HG03571 (cell line): Measurements from ENCODE around the gene GMPR.

Experiments used
- ATAC-seq: cut with Tn5 transposase; IDR thresholded peaks from one replicate; pipeline ENCODE4 v1.9.1; 2021; ENCODE audit not compliant: unreplicated experiment

GMPR gene

DNA sequence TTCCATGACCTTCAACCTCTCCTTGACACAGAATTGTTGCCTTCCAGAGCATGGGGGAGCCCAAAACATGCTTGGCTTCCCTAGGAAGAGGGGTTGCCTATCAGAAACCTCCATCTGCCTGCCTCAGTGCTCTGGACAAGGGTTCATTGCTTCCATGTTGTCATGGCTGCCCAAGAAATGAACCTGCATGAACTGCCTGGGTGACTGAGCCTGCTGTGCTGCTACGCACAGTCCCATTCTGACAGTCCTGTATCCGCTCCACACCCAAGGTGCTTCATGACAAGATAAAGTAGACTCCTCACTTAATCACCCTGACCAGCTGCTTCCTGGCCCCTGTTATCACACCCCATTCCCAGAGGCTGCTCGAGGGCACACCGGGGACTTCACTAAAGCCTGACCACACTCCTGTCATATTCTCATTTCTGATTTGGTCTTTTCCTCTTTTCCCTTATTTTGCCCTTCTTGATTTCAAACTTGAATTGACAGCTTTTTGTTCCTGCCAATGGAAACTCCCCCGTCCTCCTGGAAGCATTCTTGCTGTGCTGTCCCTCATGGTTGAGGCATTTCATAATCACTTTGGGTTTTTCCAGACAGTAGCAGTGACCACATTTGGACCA is 31.9 kb downstream of the GMPR start:
- ATAC-seq, result no peak

DNA sequence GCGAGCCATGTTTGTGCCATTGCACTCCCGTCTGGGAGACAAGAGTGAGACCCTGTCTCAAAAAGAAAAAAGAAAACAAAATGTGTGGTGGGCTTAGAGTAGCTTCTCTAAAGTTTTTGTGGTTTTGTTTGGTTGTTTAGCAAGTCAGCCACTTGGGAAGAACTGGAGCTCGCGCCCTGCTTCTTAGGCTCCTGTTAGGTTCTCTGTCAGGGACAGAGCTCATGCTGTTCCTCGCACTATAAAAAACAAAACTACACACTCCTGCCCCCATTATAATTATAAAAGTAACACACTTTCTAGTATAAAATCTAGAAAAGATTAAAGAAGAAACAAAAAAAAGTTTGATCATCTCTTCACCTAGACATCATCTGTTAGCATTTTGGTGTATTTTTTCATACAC is 33.0 kb downstream of the GMPR start:
- no peak for ATAC-seq

DNA sequence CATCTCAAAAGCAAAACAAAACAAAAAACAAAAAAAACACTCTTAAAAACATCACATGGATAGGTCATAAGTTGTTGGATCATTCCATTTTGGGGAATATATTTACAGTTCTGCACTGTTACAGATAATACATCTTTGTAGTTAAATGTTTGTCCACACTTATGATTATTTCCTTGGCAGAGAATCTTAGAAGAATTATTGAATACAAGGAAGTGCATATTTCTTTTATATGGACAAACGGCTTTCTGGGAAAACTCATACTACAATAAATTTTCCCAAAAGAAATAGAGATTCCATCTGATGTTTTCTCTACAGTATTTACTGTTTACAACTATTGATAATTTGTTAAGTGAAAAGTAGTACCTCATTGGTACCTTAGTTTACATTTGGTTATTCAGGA is 33.8 kb downstream of the GMPR start:
- no peak for ATAC-seq

DNA sequence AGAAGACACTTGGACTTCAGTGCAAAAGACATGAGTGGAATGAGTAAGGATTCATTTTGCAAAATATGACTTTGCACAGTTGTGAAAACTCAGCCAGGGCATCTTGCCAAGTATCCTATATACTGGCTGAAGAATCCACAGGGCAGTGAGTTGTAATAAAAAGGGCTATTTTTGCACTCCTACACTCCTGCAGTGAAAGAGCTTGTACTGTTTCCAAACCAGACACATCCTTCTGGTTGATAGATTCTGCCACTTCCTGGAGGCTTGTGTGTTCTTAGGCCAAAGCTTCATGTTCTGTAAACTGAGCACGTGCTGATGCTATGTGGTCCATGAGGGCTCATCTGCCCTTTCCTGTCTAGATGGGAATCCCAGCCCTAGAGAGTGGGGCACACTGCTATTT is 34.9 kb downstream of the GMPR start:
- no peak for ATAC-seq

DNA sequence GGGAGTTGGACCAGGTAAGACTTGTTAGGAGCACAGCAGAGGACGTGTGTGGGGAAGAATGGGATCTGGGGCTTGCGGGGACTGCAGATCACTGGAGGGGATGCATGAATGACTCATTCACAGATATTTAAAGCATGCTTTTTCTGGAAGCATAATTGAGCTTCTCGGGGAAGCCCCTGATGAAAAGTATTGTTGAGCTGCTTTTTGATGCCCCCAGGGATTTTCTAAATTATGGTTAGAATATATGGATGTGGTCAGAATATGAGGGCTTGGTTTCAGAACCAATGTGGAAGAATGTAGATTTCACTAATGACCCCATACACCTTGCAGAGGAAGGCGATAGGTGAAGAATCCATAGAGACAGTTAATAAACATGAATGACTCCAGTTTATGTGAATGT is 36.1 kb downstream of the GMPR start:
- ATAC-seq, result no peak

DNA sequence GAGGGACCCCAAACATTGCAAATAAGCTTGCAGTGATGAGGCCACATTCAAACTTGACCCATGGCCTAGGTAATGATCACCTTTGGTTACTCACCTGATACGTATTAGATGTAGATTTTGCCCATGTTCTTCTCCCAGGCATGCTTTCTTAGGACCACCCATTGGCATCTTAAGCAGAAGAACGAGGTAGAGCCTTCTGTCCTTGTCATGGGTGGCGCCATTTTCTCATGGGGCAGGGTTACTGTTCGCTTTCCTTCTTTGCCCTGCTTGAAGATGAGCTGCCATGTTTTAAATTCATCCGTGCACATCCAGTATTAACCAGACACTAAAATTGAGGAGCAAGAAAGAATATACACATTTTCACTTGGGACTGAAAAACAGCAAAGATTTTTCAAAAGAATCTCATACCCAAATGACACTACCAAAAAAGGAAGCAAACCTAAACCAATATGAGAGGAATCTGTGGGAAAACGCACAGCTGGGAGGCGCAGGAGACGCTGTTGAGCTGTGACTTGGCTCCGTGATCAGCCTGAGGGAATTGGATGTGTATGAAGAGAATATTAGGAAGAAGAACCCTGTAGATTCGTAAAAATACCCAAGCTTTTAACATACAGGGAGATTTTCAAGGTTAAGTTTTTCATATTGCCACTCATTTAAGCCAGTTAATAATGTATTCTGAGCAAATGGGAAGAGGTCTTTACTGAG is 36.6 kb downstream of the GMPR start:
- no peak for ATAC-seq

DNA sequence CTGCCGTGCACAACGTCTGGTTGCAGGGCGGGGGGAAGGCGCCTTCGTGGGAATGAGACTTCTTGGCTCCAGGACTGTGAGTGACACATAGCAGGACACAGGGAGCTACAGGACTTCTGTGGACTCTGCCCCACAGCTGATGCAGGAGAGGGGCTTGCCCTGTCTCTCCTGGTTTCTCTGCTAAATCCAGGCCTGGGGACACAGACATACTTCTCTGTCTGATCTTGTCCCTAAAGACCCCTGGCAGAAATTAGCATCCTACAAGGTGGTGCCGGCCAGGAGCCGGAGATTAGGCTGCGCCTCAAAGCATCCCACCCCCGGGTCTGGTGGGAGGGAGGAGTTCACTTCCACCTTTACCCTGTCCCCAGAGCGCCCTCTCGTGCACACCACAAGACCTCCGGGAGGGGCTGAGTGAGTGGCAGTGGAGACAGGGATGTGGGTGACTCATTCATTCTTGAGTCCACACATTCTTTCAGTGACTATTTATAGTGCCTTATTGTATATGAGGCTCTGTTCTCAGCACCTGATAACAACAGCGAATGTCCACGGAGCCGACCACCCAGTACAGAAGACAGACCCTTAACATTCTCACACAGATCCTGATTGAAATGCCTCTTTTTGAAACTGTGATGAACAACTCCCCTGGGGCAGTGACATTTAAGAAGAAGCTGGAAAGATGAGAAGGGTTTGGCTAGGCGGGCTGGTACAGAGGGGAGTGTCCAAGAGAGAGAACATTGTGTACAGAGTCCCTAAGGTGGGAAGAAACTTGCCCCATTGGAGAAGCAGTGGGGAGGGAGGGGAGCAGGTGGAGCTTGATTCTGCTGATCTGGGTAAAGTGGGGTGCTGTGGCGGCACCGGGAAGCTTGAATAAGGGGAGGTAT is 39.0 kb downstream of the GMPR start:
- ATAC-seq, result no peak

DNA sequence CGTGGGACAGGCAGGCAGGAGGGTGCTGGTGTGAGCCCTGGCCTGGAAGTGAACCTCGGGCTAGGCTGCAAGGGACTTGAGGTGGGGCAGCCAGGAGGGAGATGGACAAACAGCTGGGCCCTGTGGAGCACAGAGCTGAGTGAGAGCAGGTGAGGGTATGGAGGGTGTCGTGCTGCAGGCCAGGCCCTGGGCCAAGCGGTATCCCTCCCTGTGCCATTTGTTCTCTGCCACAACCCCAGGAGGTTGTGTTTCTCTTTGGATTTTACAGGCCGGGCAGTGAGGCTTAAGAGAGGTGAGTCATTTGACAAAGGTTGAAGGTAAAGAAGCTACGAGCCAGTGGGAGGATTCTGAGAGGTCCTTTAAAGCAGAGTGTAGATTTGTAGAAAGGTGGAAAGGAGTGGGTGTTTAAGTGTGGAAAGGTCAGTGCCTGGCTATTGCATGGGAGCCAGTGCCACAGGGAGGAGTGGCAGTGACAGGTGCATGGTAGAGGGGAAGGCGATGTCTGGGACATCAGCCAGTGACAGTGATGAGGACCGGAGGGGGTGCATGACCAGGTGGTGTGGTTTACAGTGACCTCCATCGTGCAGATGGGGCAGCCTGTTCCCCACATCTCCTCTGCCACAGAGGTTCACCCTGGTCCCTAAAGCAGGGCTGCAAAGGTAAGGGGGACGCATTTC is 39.8 kb downstream of the GMPR start:
- no peak for ATAC-seq

DNA sequence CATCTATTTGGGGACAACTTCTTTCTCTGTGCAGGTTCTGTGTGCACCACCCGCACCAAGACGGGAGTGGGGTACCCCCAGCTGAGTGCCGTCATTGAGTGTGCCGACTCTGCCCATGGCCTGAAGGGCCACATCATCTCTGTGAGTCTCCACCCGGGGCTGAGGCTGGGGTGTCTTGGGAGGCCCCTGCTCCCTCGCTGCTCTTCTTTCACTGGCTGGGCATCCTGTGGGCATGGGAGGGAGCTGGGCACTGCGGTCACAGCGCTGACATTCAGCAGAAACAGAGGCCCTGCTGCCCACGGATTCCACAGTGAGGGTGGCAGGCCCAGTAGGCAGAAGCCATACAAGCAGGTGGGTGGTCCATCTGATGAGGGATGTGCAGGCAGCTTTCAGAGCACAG is 40.4 kb downstream of the GMPR start:
- ATAC-seq, result no peak

DNA sequence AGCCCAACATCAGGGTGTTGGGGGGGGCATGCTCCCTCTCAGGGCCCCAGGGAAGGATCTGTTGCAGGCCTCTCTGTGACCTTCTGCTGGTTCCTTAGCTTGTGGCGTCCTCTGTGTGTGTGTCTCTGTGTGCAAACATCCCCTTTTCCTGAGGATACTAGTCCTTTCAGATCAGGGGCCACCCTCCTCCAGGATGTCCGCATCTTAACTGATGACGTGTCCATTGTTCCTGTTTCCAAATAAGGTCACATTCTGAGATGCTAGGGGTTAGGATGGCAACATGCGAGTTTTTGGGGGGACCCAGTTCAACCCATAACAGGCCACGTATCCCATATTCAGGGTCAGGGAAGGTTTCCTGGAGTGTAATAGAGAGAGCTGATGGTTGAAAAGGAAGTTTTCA is 40.9 kb downstream of the GMPR start:
- ATAC-seq, result no peak

DNA sequence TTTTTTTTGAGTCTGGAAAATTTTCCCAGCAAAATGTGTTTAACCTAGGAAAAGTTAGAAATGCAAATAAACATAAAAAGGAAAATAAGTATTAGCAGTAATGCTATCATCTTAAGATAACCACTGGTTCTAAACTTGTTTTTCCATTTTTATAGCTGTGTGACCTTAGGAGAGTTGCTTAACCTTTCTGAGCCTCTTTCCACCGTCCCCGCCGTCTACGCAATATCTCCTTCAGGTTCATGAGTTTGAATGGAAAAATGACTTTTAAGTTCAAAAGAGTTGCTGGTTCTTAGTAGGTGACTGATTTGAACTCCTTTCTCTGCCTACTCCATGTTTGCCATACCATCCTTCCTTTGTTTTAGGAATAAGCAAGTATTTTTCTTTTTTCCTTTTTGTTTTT is 44.0 kb downstream of the GMPR start:
- no peak for ATAC-seq

DNA sequence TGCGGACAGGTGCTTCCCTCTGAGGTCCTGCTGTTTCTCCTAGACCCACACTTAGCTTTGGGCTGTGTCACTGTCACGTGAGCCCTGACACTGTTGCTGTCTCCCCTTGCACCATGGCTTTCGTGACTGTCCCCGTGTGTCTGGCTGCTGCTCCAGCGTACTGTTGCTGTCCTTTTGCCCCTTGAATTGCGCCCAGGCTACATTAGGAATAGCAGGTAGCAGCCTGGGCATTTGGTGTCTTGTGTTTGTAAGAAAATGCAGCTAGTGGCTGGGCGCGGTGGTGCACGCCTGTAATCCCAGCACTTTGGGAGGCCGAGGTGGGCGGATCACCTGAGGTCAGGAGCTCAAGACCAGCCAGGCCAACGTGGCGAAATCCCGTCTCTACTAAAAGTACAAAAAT is 46.1 kb downstream of the GMPR start:
- no peak for ATAC-seq

DNA sequence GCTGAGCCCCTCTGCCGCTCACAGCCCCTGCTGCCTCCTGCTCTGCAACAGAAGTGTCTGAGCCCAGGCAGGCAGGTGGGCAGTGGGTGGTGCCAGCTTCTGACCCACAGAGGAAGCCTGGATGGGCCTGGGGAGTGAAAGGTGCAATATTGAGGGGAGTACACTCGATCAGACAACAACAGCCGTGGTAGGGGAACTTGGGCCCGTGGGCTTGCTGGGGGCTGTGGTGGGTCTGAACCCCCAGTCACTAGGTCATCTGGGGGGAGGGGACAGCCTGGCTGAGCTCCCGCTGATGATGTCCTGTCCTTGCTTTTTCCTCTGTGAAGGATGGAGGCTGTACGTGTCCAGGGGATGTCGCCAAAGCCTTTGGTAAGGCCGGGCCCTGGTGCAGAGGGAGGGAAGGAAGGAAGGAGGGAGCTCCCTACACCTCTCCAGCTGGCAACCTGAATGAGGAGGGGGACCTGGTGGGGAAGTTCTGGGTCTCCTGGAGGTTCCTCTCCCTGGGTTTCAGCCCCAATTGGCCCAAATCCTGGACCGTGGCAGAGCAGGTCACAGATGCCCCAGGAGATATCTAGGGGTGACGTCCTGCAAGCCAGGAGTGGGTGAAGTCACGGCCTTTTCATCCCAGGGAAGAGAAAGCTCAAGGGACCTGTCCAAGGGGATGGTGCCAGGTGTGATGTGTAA is 47.2 kb downstream of the GMPR start:
- ATAC-seq, result no peak

DNA sequence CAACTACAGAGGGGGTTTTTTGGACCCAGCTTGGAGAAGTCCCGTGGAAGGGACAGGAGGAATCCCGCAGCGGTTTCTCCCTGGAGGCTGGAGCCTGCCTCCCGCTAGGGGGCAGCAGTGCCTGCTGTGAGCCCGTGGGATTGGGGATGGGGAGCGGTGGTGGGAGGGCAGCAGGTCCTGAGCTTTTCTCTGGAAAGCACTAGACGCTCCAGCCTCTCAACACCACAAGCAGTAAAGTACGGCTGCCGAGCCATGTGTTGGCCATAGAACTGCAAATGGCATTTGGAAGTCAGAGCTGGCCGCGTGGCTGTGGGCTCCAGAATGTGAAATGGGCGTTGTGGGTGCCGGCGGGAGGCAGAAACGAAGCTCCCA is 47.8 kb downstream of the GMPR start:
- ATAC-seq, result no peak

DNA sequence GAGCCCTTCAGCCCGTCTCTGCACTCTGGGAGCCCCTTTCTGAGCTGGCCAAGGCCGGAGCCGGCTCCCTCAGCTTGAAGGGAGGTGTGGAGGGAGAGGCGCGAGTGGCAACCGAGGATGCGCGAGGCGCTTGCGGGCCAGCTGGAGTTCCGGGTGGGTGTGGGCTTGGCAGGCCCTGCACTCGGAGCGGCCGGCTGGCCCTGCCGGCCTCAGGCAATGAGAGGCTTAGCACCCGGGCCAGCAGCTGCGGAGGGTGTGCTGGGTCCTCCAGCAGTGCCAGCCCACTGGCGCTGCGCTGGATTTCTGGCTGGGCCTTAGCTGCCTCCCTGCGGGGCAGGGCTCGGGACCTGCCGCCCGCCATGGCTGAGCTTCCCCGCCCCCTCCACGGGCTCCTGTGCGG is 49.8 kb downstream of the GMPR start:
- no peak for ATAC-seq

DNA sequence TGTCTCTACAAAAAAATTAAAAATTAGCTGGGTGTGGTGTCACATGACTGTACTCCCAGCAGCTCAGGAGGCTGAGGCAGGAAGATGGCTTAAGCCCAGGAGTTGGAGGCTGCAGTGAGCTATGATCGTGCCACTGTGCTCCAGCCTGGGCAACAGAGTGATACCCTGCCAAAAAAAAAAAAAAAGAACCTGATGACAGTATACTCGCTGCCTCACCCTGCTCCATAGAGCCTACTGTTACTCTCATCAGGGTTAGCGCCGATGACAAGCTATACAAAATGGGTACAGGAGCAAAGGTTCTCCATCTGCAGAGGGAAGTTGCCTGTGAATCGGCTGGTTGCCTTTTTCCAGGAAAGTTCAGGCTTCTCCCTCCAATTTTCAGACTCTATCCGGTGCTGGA is 53.4 kb downstream of the GMPR start:
- no peak for ATAC-seq

DNA sequence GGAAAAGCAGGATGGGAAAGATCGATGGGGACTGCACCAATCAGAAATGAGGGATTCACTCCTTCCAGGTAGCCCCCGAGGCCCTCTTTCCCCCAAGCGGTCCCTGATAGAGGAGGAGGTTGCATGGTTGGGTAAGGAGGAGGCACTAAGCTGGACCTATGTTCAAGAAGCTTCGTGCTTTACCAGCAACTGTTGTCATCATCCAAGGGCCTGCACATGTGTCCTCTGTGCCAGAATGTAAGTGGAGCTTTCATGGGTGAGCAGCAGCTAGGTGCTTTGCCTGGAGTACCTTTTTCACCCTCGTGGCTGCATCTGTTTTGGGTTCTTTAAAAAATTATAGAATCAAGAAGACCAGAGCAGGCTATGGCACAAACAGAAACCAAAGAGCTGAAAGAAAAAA is 54.0 kb downstream of the GMPR start:
- no peak for ATAC-seq

DNA sequence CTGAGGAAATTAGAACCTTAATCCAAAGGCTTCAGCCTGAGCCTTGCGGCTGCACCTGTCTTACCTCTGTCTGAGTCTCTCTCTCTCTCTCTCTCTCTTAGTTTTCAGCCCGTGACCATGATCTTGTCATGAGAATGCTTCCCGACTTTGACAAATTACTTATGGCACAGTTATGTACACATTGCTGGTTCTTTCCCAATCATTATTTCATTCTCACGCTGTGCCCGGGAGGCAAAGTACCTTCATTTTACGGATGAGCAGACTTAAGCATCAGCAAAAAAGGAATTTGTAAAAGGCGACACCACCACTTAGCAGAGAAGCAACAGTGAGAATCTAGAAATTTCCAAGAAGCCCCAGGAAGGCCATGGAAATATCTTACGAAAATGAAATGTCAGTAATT is 54.6 kb downstream of the GMPR start:
- no peak for ATAC-seq

DNA sequence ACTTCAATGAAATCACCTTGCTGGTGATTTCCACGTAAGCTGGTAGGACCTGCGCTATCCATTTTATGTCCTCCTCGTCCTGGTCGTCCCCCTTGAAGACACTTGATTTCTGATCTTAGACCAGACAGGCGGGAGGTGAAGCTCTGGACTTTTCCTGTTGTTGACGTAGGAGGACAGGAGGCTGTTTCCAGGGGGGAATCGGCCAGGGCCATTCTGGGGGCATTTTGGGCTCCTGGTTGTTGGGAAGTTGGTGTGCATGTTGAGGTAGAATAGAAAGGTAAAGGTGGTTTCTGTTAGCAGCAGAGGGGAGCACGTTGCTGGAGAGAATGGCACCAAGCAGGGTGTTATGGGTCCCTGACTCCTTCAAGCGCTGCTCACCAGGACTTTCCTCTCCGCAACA is 56.0 kb downstream of the GMPR start:
- ATAC-seq, result no peak

DNA sequence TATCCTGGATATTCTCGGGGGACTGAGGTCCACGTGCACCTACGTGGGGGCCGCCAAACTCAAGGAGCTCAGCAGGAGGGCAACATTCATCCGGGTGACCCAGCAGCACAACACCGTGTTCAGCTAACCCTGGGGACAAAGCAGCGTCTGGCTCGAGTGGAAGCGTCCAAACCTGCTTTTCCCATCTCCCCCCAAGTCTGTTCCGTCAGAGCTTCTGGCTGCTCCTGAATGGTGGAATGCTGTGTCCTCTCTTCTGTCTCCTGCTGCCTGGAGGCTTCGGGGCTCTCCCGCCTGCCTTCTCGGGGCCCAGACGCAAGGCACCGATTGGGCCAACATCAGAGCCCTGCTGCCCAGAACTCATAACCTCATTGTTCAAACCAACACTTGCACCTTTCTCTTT is 56.7 kb downstream of the GMPR start:
- ATAC-seq, result no peak

DNA sequence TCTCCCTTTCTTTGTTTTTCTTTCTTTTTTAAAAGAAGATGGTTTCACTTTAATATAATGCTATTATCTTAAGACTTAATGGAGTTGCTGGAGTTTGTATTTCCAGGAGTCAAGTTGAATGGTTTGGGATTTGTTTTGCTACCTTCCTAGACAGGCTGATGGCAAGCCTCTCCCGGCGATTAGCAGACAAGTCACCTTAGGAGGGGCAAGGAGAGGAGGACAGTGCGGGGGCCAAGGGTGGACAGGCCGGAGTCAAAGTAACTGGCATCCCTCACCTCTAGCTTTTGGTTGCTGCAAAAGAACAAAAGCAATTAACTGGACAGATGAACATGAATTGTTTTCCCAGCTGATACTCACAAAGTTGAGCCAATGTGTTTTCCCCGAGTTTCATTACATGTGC is 57.1 kb downstream of the GMPR start:
- no peak for ATAC-seq
